ENCODE results near the gene RPUSD1. TPM values are rescaled to one million over a fixed set of nuclear protein-coding genes. Genes with fewer than 3 reads are reported as not detected.

RPUSD1 gene
- total RNA-seq, 1 experiment from 2014 or later = 48.6 TPM

GRCh38 chr16:769934-770333, 18.2 kb downstream of the RPUSD1 start:
- no peak overlapping the region for H2AFZ ChIP-seq (ENCODE audit: low read length)
- no peak overlapping the region for H3K23ac ChIP-seq (ENCODE audit: insufficient read length, low read depth, low read length)
- no peak overlapping the region for H3K27ac Mint-ChIP-seq
- H3T11ph ChIP-seq (ENCODE audit: low read length) = no peak overlapping the region
- no peak overlapping the region for H2BK20ac ChIP-seq (ENCODE audit: low read depth, low read length, poor library complexity, severe bottlenecking)
- peaks cover 5% of the 10 kb centered on the region for H3K27me3 Mint-ChIP-seq (ENCODE audit: low read depth)
- H3K4me3 Mint-ChIP-seq = no peak overlapping the region
- H3K79me2 ChIP-seq (ENCODE audit: insufficient read depth, low read length) = no peaks in the 10 kb centered on the region
- no peak overlapping the region for H4K8ac ChIP-seq (replicated peaks; ENCODE audit: insufficient read length, low read depth, low read length)
- H3K9ac ChIP-seq (ENCODE audit: extremely low read depth, insufficient read length, low read length) = no peak overlapping the region
- no peak overlapping the region for H4K91ac ChIP-seq (ENCODE audit: insufficient read length, low read depth, low read length)
- no peak overlapping the region for H2BK5ac ChIP-seq (ENCODE audit: insufficient read length, low read length)
- WGBS (ENCODE audit: extremely low coverage, insufficient read length, low lambda C conversion rate) = no CpG with 5 or more reads among the region's 19 CpGs
- H2BK120ac ChIP-seq (ENCODE audit: low read depth, low read length, poor library complexity, severe bottlenecking) = no peak overlapping the region
- no peak overlapping the region for H3K56ac ChIP-seq (ENCODE audit: insufficient read length, low read depth, low read length)
- H2BK12ac ChIP-seq (ENCODE audit: insufficient read length, low read depth, low read length) = no peak overlapping the region
- no peaks in the 10 kb centered on the region for H3K4me1 ChIP-seq (ENCODE audit: insufficient read depth, low read length)
- no peaks in the 10 kb centered on the region for H3K36me3 Mint-ChIP-seq (ENCODE audit: insufficient read depth in 1 of 3, low read depth in 3 of 3)
- H3K4me2 ChIP-seq (ENCODE audit: insufficient read depth, insufficient read length, low read length) = no peak overlapping the region
- H4K20me1 ChIP-seq (ENCODE audit: control insufficient read depth, insufficient read depth, insufficient read length) = no peaks in the 10 kb centered on the region
- H3K18ac ChIP-seq (ENCODE audit: insufficient read length, low read depth, low read length) = no peak overlapping the region
- H3K27ac ChIP-seq (ENCODE audit: insufficient read length, low read depth, low read length) = no peak overlapping the region
- H3K14ac ChIP-seq (ENCODE audit: insufficient read depth, low read length) = no peak overlapping the region
- H2AK5ac ChIP-seq (ENCODE audit: insufficient read length, low read length) = no peak overlapping the region
- peaks cover 0 to 3% of the 10 kb centered on the region in 2 experiments; a peak in 1 of 4 replicates for H3K4me1 Mint-ChIP-seq
- no peak overlapping the region for H3K4ac ChIP-seq (ENCODE audit: low read depth, low read length)
- H2BK15ac ChIP-seq (ENCODE audit: low read depth, low read length) = no peak overlapping the region
- no peaks in the 10 kb centered on the region for H3K23me2 ChIP-seq (ENCODE audit: insufficient read length, low read depth, low read length, poor library complexity, severe bottlenecking)
- no peaks in the 10 kb centered on the region; a peak in 1 of 5 replicates for H3K9me3 Mint-ChIP-seq
- no peaks in the 10 kb centered on the region for H3K27me3 ChIP-seq (ENCODE audit: insufficient read depth, low read length)
- no peak for DNase-seq
- H3K79me1 ChIP-seq (ENCODE audit: insufficient read depth, low read depth, low read length, poor library complexity, severe bottlenecking) = no peaks in the 10 kb centered on the region
- no peak for TF ChIP-seq CTCF (conservative IDR thresholded peaks at IDR 0.05)
- H4K5ac ChIP-seq (ENCODE audit: insufficient read length, low read depth, low read length) = no peak overlapping the region
- H3K9me3 ChIP-seq (ENCODE audit: control insufficient read depth, low read depth, low read length) = no peaks in the 10 kb centered on the region

Data from H9 (cell line).